ENCODE measurements around the gene KIF25.

- TF ChIP-seq CREB5 (CRISPR knock-in tag; IDR thresholded peaks at IDR 0.05; ENCODE audit: low read depth) (no peak), ZNF565 (CRISPR knock-in tag; conservative IDR thresholded peaks at IDR 0.05; ENCODE audit: low read depth) (no peak), TOX (CRISPR knock-in tag; IDR thresholded peaks at IDR 0.05; ENCODE audit: borderline replicate concordance) (no peak), TSHZ2 (CRISPR knock-in tag; IDR thresholded peaks at IDR 0.05) (no peak), SNAI2 (CRISPR knock-in tag; IDR thresholded peaks at IDR 0.05) (no peak), PATZ1 (CRISPR knock-in tag; IDR thresholded peaks at IDR 0.05; ENCODE audit: borderline replicate concordance) (no peak), CSDC2 (CRISPR knock-in tag; IDR thresholded peaks at IDR 0.05) (no peak), RARB (CRISPR knock-in tag; IDR thresholded peaks at IDR 0.05) (no peak), ZFP3 (CRISPR knock-in tag; IDR thresholded peaks at IDR 0.05) (no peak), GLIS3 (CRISPR knock-in tag; IDR thresholded peaks at IDR 0.05) (no peak)
Observed at GRCh38 chr6:168039301-168039700, 41.8 kb downstream of the KIF25 start.
